ENCODE data around the gene HCK.

Gene HCK

GRCh38 chr20:32018269-32019155 lies 33.5 kb upstream of the HCK start (continued):
- TF ChIP-seq ZNF48 (tag by site-specific recombination; IDR thresholded peaks at IDR 0.05): no peak
- TF ChIP-seq KLF9 (tag by site-specific recombination; IDR thresholded peaks at IDR 0.05; ENCODE audit: low read depth): peak; percentile 93
- TF ChIP-seq ZNF626 (tag by site-specific recombination; IDR thresholded peaks at IDR 0.05): no peak
- TF ChIP-seq MYNN (tag by site-specific recombination; IDR thresholded peaks at IDR 0.05; ENCODE audit: borderline replicate concordance): no peak
- TF ChIP-seq ZNF266 (tag by site-specific recombination; IDR thresholded peaks at IDR 0.05; ENCODE audit: low read depth): no peak
- TF ChIP-seq ZNF561 (tag by site-specific recombination; IDR thresholded peaks at IDR 0.05; ENCODE audit: borderline replicate concordance): peak; percentile 51; the same call in 1 of the 2 replicates
- peak; percentile 85 for TF ChIP-seq PRDM10 (tag by site-specific recombination; IDR thresholded peaks at IDR 0.05)
- no peak for TF ChIP-seq ZNF18 (tag by site-specific recombination; IDR thresholded peaks at IDR 0.05)
- TF ChIP-seq ZNF37A (tag by site-specific recombination; IDR thresholded peaks at IDR 0.05): no peak
- no peak for TF ChIP-seq ZNF26 (tag by site-specific recombination; IDR thresholded peaks at IDR 0.05)
- no peak for TF ChIP-seq ZNF423 (tag by site-specific recombination; IDR thresholded peaks at IDR 0.05)
- TF ChIP-seq SP3 (tag by site-specific recombination; IDR thresholded peaks at IDR 0.05): peak; percentile 91
- no peak for TF ChIP-seq HOXC10 (CRISPR knock-in tag; IDR thresholded peaks at IDR 0.05)
- TF ChIP-seq EGR2 (tag by site-specific recombination; IDR thresholded peaks at IDR 0.05; ENCODE audit: low read depth): 0 out of 2 replicates have a peak, but pooled peaks have one; percentile 38
- TF ChIP-seq ZSCAN30 (tag by site-specific recombination; IDR thresholded peaks at IDR 0.05): no peak
- TF ChIP-seq IKZF3 (tag by site-specific recombination; IDR thresholded peaks at IDR 0.05): no peak
- TF ChIP-seq ZBTB11 (tag by site-specific recombination; conservative IDR thresholded peaks at IDR 0.05; ENCODE audit: low read depth): no peak
- peak; percentile 79 for TF ChIP-seq SP2 (tag by site-specific recombination; IDR thresholded peaks at IDR 0.05)
- TF ChIP-seq ZNF324 (tag by site-specific recombination; IDR thresholded peaks at IDR 0.05): no peak
- no peak for TF ChIP-seq REST (tag by site-specific recombination; IDR thresholded peaks at IDR 0.05)
- no peak for TF ChIP-seq ZNF426 (tag by site-specific recombination; IDR thresholded peaks at IDR 0.05)
- TF ChIP-seq ZNF132 (tag by site-specific recombination; IDR thresholded peaks at IDR 0.05; ENCODE audit: borderline replicate concordance): no peak

Data from HEK293 (cell line).